Measurements from ENCODE around the gene HSP90AA1.
"Not testable (repeated sequence)": the region's sequence is repeated elsewhere in the genome, so short reads cannot be mapped to it uniquely, and the experiment has no call there.

Gene HSP90AA1

GRCh38 chr14:102074415-102074964, 12.4 kb downstream of the HSP90AA1 start:
- no peak for DNase-seq

- DNase-seq: no peak
Measured at GRCh38 chr14:102071283-102071998, 15.4 kb downstream of the HSP90AA1 start.

- DNase-seq: no peak
Measured at GRCh38 chr14:102066041-102066451, 20.8 kb downstream of the HSP90AA1 start.

GRCh38 chr14:102064590-102064989, 22.3 kb downstream of the HSP90AA1 start:
- not testable (repeated sequence) for DNase-seq

- no peak for DNase-seq
Measured at GRCh38 chr14:102063808-102064429, 22.9 kb downstream of the HSP90AA1 start.

- peak; percentile 44 for DNase-seq
Measured at GRCh38 chr14:102063109-102063807, 23.6 kb downstream of the HSP90AA1 start.

- peak; percentile 27 for DNase-seq
Measured at GRCh38 chr14:102058961-102059360, 27.9 kb downstream of the HSP90AA1 start.

GRCh38 chr14:102058146-102058545, 28.7 kb downstream of the HSP90AA1 start:
- DNase-seq: no peak

GRCh38 chr14:102057480-102058114, 29.2 kb downstream of the HSP90AA1 start:
- no peak for DNase-seq

- DNase-seq: no peak
Measured at GRCh38 chr14:102056694-102057442, 30.0 kb downstream of the HSP90AA1 start.

GRCh38 chr14:102055181-102055901, 31.5 kb downstream of the HSP90AA1 start:
- no peak for DNase-seq

GRCh38 chr14:102052522-102052921, 34.3 kb downstream of the HSP90AA1 start:
- no peak for DNase-seq

- DNase-seq: no peak
Measured at GRCh38 chr14:102050625-102051024, 36.2 kb downstream of the HSP90AA1 start.

GRCh38 chr14:102050026-102050405, 36.8 kb downstream of the HSP90AA1 start:
- no peak for DNase-seq

- DNase-seq: no peak
Measured at GRCh38 chr14:102049258-102050025, 37.4 kb downstream of the HSP90AA1 start.

- DNase-seq: no peak
Measured at GRCh38 chr14:102047808-102048540, 38.9 kb downstream of the HSP90AA1 start.

GRCh38 chr14:102046337-102047278, 40.2 kb downstream of the HSP90AA1 start:
- DNase-seq: peak; percentile 53

GRCh38 chr14:102044566-102044965, 42.3 kb downstream of the HSP90AA1 start:
- no peak for DNase-seq
